ENCODE results near the gene HMCES.
"Not testable (repeated sequence)": the region's sequence is repeated elsewhere in the genome, so short reads cannot be mapped to it uniquely, and the experiment has no call there.

Gene HMCES

DNA sequence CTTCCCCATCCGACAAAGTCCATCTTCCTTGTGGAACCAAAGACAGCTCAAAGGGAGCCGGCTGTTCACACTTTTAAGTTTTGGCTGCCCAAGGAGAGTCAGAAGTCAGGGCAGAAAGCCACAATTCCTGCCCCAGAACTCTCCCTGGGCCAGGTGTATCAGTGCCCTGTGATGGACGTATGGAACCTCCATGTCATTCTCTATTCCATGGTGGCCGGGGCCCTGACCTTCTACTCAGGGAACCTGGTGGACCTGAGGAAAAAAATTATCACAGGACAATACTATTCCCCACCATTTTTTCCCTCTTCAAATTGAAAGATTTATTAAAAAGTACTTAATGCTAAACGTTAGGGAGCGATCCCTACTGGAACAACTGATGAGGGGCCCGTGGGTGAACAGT is 66.6 kb downstream of the HMCES start:
- TF ChIP-seq CTCF (IDR thresholded peaks at IDR 0.05; ENCODE audit: extremely low read depth, missing control alignments) = no peak
- no peak for DNase-seq (ENCODE audit: low spot score)

DNA sequence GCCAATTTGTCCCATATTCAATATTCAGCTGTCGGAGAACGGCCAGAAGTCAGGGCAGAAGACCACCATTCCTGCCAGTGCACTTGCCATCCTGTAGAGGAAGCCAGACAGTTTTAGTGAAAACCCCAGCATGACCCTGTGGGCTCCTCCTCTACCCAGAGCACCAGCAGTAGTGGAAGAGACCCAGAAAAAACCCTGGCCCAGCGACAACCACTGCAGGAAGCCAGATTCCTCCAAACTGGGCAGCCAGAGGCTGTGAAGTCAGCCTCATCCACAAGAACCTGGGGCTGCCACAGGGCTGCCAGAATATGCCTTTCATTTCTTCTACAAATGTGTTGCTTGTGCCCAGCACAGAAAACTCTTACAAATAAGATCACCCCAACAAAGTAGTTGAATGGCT is 67.3 kb downstream of the HMCES start:
- no peak for DNase-seq (ENCODE audit: low spot score)
- TF ChIP-seq CTCF (IDR thresholded peaks at IDR 0.05; ENCODE audit: extremely low read depth, missing control alignments) = no peak

DNA sequence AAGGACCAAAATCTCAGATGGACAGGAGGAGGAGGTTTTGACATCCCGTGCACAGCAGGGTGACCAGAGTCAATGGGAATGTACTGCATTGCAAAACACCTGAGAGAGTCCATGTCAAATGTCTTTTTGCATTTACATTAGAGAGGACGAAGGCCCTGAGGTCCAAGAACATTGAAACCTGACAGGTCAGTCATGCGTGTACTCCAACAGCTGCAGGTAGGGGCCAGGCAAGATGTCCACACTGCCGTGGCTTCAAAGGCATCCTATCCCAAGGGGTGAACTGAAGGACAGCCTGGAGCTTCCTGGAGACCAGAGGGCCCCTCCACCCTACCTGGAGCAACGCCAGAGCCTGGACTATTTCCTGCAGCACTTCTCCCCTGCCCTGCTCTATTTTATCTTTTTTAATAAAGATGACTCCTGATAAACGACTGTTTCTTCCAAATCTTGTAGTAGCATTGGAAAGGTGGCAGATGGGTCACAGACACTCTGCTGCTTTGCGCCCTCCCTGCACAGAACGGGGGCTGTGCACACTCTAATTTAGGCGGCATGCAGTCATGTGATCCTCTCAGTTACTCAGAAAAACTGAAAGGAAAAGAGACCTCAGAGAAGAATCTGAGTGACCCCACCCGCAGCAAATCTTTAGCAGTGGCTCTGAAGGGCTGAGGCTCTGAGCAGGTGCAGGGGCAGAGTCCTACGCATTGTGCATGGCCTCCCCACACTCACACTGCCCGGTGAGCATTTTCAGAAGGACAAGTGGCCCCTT is 68.2 kb downstream of the HMCES start:
- DNase-seq (ENCODE audit: low spot score) = no peak
- TF ChIP-seq CTCF (IDR thresholded peaks at IDR 0.05; ENCODE audit: extremely low read depth, missing control alignments) = no peak

GRCh38 chr3:129347458-129347845 is 68.8 kb downstream of the HMCES start:
- TF ChIP-seq CTCF (IDR thresholded peaks at IDR 0.05; ENCODE audit: extremely low read depth, missing control alignments) = no peak
- no peak for DNase-seq (ENCODE audit: low spot score)

- no peak for DNase-seq (ENCODE audit: low spot score)
- TF ChIP-seq CTCF (IDR thresholded peaks at IDR 0.05; ENCODE audit: extremely low read depth, missing control alignments) = no peak
Observed at GRCh38 chr3:129348734-129349133, 70.1 kb downstream of the HMCES start.

DNA sequence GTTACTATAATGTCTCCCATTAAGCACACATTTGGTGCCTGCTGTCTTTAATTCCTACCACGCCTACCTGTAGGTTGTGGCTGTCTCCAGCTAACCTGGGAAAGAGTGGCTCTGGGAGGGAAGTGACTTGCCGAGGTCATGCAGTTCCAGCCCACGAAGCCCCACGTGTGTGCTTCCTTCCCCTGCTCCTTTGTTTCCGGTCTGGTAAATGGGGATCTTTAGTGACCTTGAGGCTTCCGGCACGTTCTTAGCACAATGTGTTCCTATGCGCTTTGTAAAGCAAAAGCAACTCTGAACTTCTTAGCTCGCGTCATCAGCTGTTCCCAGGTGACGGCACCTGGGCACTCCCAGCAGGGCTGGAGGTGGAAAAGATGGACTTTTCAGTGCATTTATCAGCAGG is 70.5 kb downstream of the HMCES start:
- not testable (repeated sequence) for DNase-seq (ENCODE audit: low spot score)

GRCh38 chr3:129349791-129350190 is 71.1 kb downstream of the HMCES start:
- DNase-seq (ENCODE audit: low spot score) = no peak

More at GRCh38 chr3:129349791-129350190, 71.1 kb downstream of the HMCES start:
- no peak for TF ChIP-seq CTCF (IDR thresholded peaks at IDR 0.05; ENCODE audit: extremely low read depth, missing control alignments)
